HCEC 1CT (cell line): ENCODE results near the gene AGAP5.
A peak's percentile ranks its signal among the peaks of the same experiment; 100 is the strongest.

Source experiments
- DNase-seq: peaks from one replicate; pipeline ENCODE4 v3.0.0-alpha.2; 2017

Gene AGAP5

GRCh38 chr10:73625004-73625883, 72.7 kb downstream of the AGAP5 start:
- DNase-seq: peak; percentile 20
